Type B pancreatic cell (in vitro differentiated cells): ENCODE results near the gene CTNNA3. TPM values are rescaled to one million over a fixed set of nuclear protein-coding genes. Genes with fewer than 3 reads are reported as not detected.

Source experiments
- DNase-seq: peaks from one replicate; pipeline ENCODE4 v3.0.0; 2021; ENCODE audit warnings: mixed read lengths; ENCODE audit not compliant: unreplicated experiment; ENCODE audit errors: extremely low spot score
- H3K27ac Mint-ChIP-seq: 2 replicates; pipeline ENCODE4 v1.8.0; 2021; ENCODE audit warnings: mild to moderate bottlenecking, mixed read lengths
- H3K27me3 Mint-ChIP-seq: 2 replicates; pipeline ENCODE4 v1.8.0; 2021; ENCODE audit warnings: mixed read lengths
- H3K36me3 Mint-ChIP-seq: 2 replicates; pipeline ENCODE4 v1.8.0; 2021; ENCODE audit warnings: mixed read lengths
- H3K4me1 Mint-ChIP-seq: one replicate; pipeline ENCODE4 v1.8.0; 2021; ENCODE audit warnings: mixed read lengths; ENCODE audit not compliant: unreplicated experiment
- H3K4me3 Mint-ChIP-seq: 2 replicates; pipeline ENCODE4 v1.8.0; 2021; ENCODE audit warnings: mild to moderate bottlenecking, mixed read lengths
- H3K9me3 Mint-ChIP-seq: 2 replicates; pipeline ENCODE4 v1.8.0; 2021; ENCODE audit warnings: mixed read lengths
- CTCF ChIP-seq: fragments of 200-600 bp; sonication (generic); conservative IDR thresholded peaks from 2 replicates; pipeline ENCODE4 v1.5.0; 2021; ENCODE audit warnings: antibody characterized with exemption, mild to moderate bottlenecking
- total RNA-seq: library from RNA; stranded (reverse); gene quantifications from 2 replicates; pipeline ENCODE4 v1.2.1, GENCODE V29; 2021; ENCODE audit warnings: low replicate concordance

Gene CTNNA3
- total RNA-seq, 1 donor from 2014 or later: 2.6 TPM

GRCh38 chr10:66587680-66588050 lies 1108.3 kb downstream of the CTNNA3 start:
- Mint-ChIP-seq H3K27me3 (no peaks in the 10 kb centered on the region), H3K27ac (no peak overlapping the region), H3K4me1 (no peaks in the 10 kb centered on the region), H3K36me3 (no peaks in the 10 kb centered on the region), H3K9me3 (no peaks in the 10 kb centered on the region), H3K4me3 (no peak overlapping the region)
- TF ChIP-seq CTCF: no peak
- DNase-seq: no peak

GRCh38 chr10:66586897-66587679 lies 1108.9 kb downstream of the CTNNA3 start:
- no peak for DNase-seq
- Mint-ChIP-seq H3K4me3 (no peak overlapping the region), H3K27ac (no peak overlapping the region), H3K9me3 (no peaks in the 10 kb centered on the region), H3K27me3 (no peaks in the 10 kb centered on the region), H3K36me3 (no peaks in the 10 kb centered on the region), H3K4me1 (no peaks in the 10 kb centered on the region)
- TF ChIP-seq CTCF: no peak

GRCh38 chr10:66586073-66586472 lies 1109.9 kb downstream of the CTNNA3 start:
- Mint-ChIP-seq H3K27me3 (no peaks in the 10 kb centered on the region), H3K36me3 (no peaks in the 10 kb centered on the region), H3K27ac (no peak overlapping the region), H3K4me1 (no peaks in the 10 kb centered on the region), H3K9me3 (peaks cover 3% of the 10 kb centered on the region), H3K4me3 (no peak overlapping the region)
- TF ChIP-seq CTCF: peak; percentile 32
- no peak for DNase-seq

DNA sequence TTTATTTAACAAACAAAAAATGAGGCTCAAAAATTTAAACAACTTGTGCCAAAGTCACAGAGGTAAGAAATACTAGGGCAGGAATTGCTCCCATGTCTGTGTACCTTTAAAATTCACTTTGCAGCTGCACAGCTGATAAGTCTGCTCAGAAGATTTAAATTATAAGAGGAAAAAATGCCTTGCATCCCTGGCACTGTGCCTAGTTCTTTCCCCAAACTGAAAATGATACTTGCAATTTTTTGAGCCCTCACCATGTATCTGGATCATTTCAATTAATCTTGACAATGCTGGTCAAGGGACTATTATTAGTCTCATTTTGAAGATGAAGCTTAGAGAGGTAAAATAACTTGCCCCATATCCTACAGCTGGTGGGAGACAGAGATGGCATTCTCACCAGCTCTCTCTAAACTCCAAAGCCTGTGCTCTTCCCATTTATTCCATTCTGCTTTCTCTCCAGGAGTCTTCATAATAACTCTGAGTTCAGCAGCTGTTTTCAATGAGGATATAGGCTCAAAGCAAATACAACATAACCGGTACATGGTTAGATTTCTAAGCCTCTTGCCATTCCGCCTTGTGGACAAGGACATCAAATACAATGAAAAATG lies 1120.6 kb downstream of the CTNNA3 start:
- no peak for TF ChIP-seq CTCF
- Mint-ChIP-seq H3K4me1 (peaks cover 6% of the 10 kb centered on the region), H3K36me3 (no peaks in the 10 kb centered on the region), H3K4me3 (no peak overlapping the region), H3K27me3 (no peaks in the 10 kb centered on the region), H3K27ac (no peak overlapping the region), H3K9me3 (no peaks in the 10 kb centered on the region)
- no peak for DNase-seq

- Mint-ChIP-seq H3K4me1 (peaks cover 6% of the 10 kb centered on the region), H3K27ac (no peak overlapping the region), H3K27me3 (no peaks in the 10 kb centered on the region), H3K9me3 (no peaks in the 10 kb centered on the region), H3K36me3 (no peaks in the 10 kb centered on the region), H3K4me3 (no peak overlapping the region)
- no peak for TF ChIP-seq CTCF
- no peak for DNase-seq
Observed at GRCh38 chr10:66572700-66573099, 1123.3 kb downstream of the CTNNA3 start.
